Measurements from ENCODE around the gene RAB12.

RAB12 gene

DNA sequence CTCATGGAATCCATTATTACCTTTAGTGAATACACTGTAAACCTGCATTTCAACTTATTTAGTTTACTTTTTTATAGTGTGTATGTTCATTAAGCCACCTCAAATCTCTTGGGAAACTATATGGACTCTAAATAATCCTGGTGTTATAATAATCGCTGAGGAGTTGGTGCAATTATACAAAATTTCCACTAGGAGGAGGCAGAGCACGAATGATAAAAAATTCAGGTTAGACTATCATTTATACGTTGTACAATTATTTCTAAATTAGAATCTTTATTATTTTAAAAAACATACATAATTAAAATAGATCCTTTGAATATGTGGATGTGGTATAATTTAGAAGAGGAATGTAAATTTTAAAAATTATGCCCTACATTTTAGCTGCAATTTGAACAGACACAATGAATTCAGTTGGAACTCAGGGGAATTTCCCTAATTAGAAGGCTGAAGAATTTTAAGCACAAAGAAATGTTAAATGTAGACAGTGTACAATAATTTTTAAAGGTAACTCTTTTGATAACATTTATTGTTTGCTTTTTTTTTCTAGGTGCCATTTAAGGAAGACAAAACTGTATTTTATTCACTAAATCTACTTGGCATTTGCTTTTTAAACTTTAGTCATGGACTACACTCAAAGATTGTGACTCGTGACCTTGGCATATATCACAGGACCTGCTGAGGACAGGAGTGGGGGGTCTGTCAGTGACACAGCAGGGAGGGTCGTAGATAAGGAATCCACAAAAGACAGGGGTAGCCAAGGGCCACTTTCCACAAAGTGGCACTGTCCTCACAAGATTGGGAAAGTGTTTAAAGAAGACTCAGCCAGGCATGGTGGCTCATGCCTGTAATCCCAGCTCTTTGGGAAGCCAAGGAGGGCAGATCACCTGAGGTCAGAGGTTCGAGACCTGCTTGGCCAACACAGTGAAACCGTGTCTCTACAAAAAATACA, 45.5 kb downstream of the RAB12 start:
- DNase-seq: peak; percentile 27

DNA sequence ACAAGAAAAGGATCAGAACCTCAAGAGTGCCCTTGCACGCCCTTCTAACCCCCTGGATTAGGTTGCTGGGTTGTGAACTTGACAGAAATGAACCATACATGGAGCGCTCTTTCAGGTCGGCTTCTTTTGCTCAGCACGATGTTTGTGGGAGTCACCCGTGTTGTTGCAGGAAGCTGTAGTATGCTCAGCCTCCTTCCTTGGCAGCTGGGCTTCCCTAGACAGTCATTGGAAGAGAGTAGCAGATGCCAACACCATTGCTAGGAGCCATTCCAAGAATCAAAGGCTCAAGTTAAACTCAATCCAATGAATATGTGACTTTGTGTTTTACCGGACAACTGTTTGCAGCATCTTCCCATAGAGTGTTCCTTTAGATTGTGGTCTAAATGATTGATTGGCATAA, 47.0 kb downstream of the RAB12 start:
- DNase-seq: peak; percentile 13

GRCh38 chr18:8657050-8657820, 48.0 kb downstream of the RAB12 start:
- DNase-seq: no peak

GRCh38 chr18:8657873-8658470, 48.7 kb downstream of the RAB12 start:
- peak; percentile 11 for DNase-seq

GRCh38 chr18:8658858-8659485, 49.7 kb downstream of the RAB12 start:
- no peak for DNase-seq

DNA sequence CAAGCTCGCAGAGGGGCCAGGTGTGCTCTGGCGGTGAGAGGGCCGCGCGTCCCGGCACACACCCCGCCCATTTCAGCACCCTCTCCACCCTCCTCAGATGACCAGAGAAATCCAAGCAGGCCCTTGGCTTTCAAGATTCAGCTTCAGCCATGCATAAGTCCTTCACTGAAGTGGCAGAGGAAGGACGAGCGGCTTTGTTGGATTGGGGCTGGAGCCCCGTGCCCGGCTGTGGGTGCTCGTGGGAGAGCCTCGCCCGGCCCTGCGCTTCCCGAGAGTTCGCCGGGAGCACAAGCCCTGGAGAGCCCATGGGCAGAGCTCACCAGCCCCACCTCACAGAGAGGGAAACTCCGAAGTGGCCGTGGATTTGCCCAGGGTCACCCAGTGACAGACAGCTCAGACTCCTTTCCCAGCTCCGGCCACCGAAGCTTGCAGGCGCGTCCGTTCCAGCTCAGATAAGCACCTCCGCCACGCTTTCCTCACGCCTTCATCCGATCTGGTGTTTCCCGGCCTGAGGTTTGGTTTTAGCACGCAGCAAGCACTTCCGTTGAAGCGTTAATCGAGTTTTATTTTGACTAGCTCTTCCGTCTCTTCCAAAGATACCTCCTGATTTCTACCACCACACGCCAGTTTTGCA, 50.5 kb downstream of the RAB12 start:
- no peak for DNase-seq

- DNase-seq: no peak
Observed at GRCh38 chr18:8660316-8660715, 51.1 kb downstream of the RAB12 start.

GRCh38 chr18:8661754-8662559, 52.7 kb downstream of the RAB12 start:
- peak; percentile 64 for DNase-seq

DNA sequence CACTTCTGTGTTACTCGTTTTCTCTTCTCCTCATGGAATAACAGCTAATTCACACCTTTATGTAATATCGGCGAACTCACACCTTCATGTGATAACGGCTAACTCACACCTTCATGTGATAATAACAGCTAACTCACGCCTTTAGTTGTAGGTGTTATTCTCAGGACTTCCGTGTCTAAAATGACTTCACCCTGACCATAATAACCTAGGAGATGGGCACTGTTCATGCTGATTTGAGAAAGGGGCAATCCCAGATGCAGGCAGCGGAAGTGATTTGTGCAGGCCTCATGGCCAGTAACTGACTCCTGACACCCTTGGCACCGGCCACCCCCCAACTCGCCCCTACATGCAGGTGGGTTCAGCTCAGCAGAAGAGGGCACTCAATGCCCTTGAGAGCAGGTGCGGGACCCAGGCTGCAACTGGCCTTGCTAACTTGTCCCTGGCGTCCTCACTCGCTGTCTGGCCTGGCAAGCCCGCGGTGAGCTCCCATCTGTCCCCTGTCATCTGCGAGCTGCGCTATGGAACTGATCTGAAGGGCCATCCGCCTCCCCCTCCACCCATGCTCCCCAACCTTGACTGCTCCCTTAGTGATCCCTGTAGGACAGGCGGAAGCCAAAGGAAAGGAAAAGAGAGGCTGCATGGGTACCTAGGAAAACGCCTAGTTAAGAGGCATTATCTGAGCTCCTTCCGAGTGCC, 53.5 kb downstream of the RAB12 start:
- no peak for DNase-seq

- no peak for DNase-seq
Observed at GRCh38 chr18:8667846-8668245, 58.6 kb downstream of the RAB12 start.

- DNase-seq: no peak
Observed at GRCh38 chr18:8668381-8668780, 59.1 kb downstream of the RAB12 start.

DNA sequence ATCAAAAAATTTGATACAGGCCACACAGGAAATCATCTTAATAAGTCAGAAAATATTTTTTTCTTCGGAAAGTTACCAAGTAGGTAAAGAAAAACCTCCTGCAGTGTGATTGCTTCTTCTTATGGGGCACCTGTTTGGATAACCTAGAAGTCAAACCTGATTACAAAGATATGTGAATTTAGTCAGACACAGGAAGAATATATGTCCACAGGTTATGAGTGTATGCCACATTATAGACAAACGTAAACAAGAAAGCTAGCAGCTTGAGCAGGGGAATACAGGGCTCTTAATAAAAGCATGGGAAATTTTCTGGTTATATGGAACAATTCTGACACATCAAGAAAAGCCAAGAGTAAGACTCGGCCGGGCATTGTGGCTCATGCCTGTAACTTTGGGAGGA, 60.3 kb downstream of the RAB12 start:
- DNase-seq: no peak

- DNase-seq: no peak
Observed at GRCh38 chr18:8673256-8674209, 64.3 kb downstream of the RAB12 start.

DNA sequence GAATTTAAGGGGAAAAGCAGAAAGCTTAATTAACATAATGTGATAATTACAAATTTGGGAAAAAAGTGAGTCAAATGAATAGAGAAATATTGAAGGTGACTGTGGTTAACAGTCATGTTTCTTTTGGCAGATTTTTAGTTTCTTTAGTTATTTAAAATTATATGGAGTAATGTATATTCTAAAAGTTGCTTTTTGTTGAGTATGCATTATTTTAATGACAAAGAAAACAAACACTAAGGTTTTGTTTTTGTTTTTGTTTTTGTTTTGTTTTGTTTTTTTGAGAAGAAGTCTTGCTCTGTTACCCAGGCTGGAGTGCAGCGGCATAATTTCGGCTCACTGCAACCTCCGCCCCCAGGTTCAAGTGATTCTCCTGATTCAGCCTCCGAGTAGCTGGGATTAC, 65.8 kb downstream of the RAB12 start:
- DNase-seq: no peak

DNA sequence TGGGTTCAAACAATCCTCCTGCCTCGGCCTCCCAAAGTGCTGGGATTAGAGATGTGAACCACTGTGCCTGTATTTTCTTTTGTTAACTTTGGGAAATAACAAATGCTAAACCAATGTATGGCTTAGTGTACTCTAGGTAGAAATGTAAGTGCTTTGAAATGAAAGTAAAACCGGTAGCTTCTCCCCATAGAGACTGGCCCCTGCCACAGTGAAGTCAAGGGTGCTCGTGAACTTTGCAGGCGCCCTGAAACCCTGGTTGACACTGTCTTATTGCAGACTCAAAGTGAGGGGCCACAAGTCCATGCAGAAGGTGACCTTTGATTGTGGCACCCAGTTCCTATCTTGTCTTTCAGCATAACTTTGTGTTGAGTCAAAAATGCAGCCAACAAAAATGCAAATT, 72.0 kb downstream of the RAB12 start:
- DNase-seq: no peak

- no peak for DNase-seq
Observed at GRCh38 chr18:8684577-8684976, 75.3 kb downstream of the RAB12 start.

DNA sequence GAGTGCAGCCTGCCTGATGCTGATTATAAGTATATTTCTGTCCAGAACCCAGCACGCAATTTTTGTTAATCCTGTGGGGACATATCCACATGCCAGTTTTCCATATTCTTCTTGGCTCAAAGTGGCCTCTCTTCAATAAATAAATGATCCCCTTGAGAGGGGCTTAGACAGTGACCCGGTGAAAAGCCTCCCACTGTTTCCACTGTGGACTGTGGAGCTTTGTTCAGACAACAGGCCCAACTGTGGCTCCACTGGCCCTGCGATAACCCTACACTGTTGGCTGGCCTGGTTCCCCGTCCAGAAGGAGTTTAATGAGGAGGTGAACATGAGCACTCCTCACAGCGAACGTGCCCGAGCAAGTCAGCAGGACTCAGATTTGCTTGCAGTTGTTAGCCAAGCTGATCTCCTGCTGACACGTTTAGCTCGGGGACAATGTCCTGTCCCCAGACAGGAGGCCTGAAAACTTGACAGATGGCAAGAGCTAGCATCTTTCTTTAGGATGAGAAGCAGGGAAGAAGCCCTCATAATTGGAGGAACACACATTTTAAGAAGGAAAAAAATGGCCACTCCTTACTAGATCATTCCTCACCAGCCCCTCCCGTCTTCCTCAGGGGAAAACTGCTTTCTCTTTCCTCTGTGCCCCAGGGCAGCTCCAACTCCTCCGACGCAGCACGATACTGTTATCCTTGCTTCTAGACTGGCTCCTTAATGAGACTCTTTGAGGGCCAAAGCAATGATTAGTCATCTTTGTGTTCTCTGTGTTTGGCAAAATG, 76.1 kb downstream of the RAB12 start:
- DNase-seq: peak; percentile 94

- DNase-seq: no peak
Observed at GRCh38 chr18:8685914-8686216, 76.6 kb downstream of the RAB12 start.

DNA sequence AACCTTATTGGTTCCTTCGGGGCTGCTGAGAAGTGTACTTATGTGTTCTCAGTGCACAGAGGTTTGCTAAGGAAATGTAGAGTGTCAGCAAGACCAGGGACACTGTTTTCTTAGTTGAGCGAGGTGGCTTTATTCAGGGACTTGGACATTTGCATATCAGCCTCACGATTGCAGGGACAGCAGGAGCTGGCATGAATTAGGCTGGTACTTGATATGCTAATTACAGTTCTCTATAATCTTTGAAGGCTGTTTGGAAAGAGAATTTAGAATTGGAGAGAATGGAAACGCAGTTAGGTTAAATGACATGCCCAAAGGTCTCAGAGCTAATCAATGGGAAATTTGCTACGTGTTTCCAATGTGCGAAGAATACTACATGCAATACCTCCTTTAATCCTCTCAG, 77.4 kb downstream of the RAB12 start:
- peak; percentile 11 for DNase-seq

Measured in DMS 273 treated with DMSO at 0.1 percent for 48 hours (cell line).